HCT116 (cell line): Measurements from ENCODE around the gene RPLP2. TPM values are rescaled to one million over a fixed set of nuclear protein-coding genes. Genes with fewer than 3 reads are reported as not detected.

Experiments
- ATAC-seq: fragments of 200-7000 bp; cut with Tn5 transposase; 2 replicates; pipeline ENCODE4 v1.9.1; 2020; ENCODE audit warnings: mild to moderate bottlenecking, moderate library complexity
- BruUV-seq: library from RNA; stranded (reverse); fragments of 400-500 nt; replicated peaks from 2 replicates; lab custom pipeline; 2021; lab: Mats Ljungman, UMichigan
- CTCF ChIA-PET: fragments of 300-600 bp; sonication (Branson Sonifier 250); formaldehyde crosslinking; loops from one replicate; lab custom pipeline; 2021; ENCODE audit warnings: antibody characterized with exemption; lab: Charles Lee
- POLR2A ChIA-PET: fragments of 300-600, 350-600 bp; sonication (Branson Sonifier 250); formaldehyde crosslinking; loops from one replicate; lab custom pipeline; 2021; ENCODE audit warnings: antibody characterized with exemption; lab: Charles Lee
- RAD21 ChIA-PET, 2 experiments: fragments of 300-600 bp; sonication (Branson Sonifier 250); formaldehyde crosslinking; loops; one replicate each; lab custom pipeline; 2023; ENCODE audit warnings: low total read pairs in 2 of 2; ENCODE audit not compliant: uncharacterized antibody in 2 of 2, unreplicated experiment in 2 of 2, low non-redundant PET in 1 of 2; lab: Charles Lee
- DNase-seq: peaks from one replicate; pipeline ENCODE4 v3.0.0-alpha.2; 2010; ENCODE audit warnings: low read depth, low spot score
- H2AFZ ChIP-seq: fragments of 200-600 bp; shearing (Covaris generic), sonication (generic); 2 replicates; pipeline ENCODE4 v1.6.1; 2017; ENCODE audit warnings: low read depth, mixed run types, mixed read lengths, antibody characterized with exemption, low read length; ENCODE audit not compliant: poor library complexity, severe bottlenecking
- H3K27ac ChIP-seq: 2 replicates; pipeline ENCODE4 v1.5.1; 2012; ENCODE audit warnings: low read depth, low read length
- H3K27me3 ChIP-seq: fragments of 200-600 bp; sonication (generic); 2 replicates; pipeline ENCODE4 v1.6.1; 2016; ENCODE audit warnings: mixed run types, low read length, mixed read lengths; ENCODE audit not compliant: insufficient read depth
- H3K36me3 ChIP-seq, 2 experiments: fragments of 200-500 bp in 1 of 2; fragments of 200-600 bp in 1 of 2; sonication (Bioruptor generic) in 1 of 2; sonication (generic) in 1 of 2; 2 replicates each; pipeline versions ENCODE4 v1.5.1 to v1.6.1; 2014 to 2016; ENCODE audit warnings: low read length in 2 of 2, inconsistent platforms in 1 of 2, mixed read lengths in 1 of 2, mixed run types in 1 of 2; ENCODE audit not compliant: insufficient read depth in 2 of 2, control insufficient read depth in 1 of 2
- H3K4me1 ChIP-seq, 2 experiments: fragments of 200-600 bp in 1 of 2; sonication (generic) in 1 of 2; 2 replicates each; pipeline versions ENCODE4 v1.5.1 to v1.6.1; 2012 to 2017; ENCODE audit warnings: low read length in 2 of 2, inconsistent platforms in 1 of 2, mild to moderate bottlenecking in 1 of 2, mixed read lengths in 1 of 2, mixed run types in 1 of 2, moderate library complexity in 1 of 2; ENCODE audit not compliant: insufficient read depth in 2 of 2, control insufficient read depth in 1 of 2
- H3K4me2 ChIP-seq: fragments of 200-600 bp; sonication (generic); 2 replicates; pipeline ENCODE4 v1.6.1; 2017; ENCODE audit warnings: mixed run types, low read length, mixed read lengths
- H3K4me3 ChIP-seq, 2 experiments: fragments of 200-600 bp in 1 of 2; sonication (generic) in 1 of 2; replicated peaks in 1 of 2; 2 replicates each; pipeline ENCODE4 v1.5.1; 2011 to 2016; ENCODE audit warnings: low read length in 2 of 2, control low read depth in 1 of 2, low read depth in 1 of 2, mild to moderate bottlenecking in 1 of 2, mixed read lengths in 1 of 2, mixed run types in 1 of 2
- H3K79me2 ChIP-seq: fragments of 200-600 bp; sonication (generic); 2 replicates; pipeline ENCODE4 v1.6.1; 2017; ENCODE audit warnings: mild to moderate bottlenecking, mixed run types, low read length, moderate library complexity, mixed read lengths; ENCODE audit not compliant: insufficient read depth
- H3K9ac ChIP-seq: fragments of 200-600 bp; sonication (generic); 2 replicates; pipeline ENCODE4 v1.6.1; 2016; ENCODE audit warnings: low read length, mixed read lengths
- H3K9me2 ChIP-seq: fragments of 200-600 bp; sonication (generic), shearing (Covaris generic); 2 replicates; pipeline ENCODE4 v1.6.1; 2017; ENCODE audit warnings: mixed run types, mild to moderate bottlenecking, moderate library complexity; ENCODE audit not compliant: insufficient read depth
- H3K9me3 ChIP-seq, 2 experiments: fragments of 200-500 bp in 1 of 2; fragments of 200-600 bp in 1 of 2; sonication (Bioruptor generic) in 1 of 2; sonication (generic) in 1 of 2; 2 replicates each; pipeline ENCODE4 v1.6.1; 2014 to 2017; ENCODE audit warnings: low read length in 2 of 2, mixed read lengths in 2 of 2, inconsistent platforms in 1 of 2, low read depth in 1 of 2, mild to moderate bottlenecking in 1 of 2, mixed run types in 1 of 2, moderate library complexity in 1 of 2; ENCODE audit not compliant: control insufficient read depth in 1 of 2, insufficient read depth in 1 of 2
- H4K20me1 ChIP-seq: fragments of 200-600 bp; sonication (generic), shearing (Covaris generic); 2 replicates; pipeline ENCODE4 v1.6.1; 2017; ENCODE audit warnings: mixed run types, mild to moderate bottlenecking, moderate library complexity; ENCODE audit not compliant: insufficient read depth
- CBX3 ChIP-seq: IDR thresholded peaks from 2 replicates; pipeline ENCODE4 v1.6.1; 2012; ENCODE audit warnings: low read depth
- CEBPB ChIP-seq: IDR thresholded peaks from 2 replicates; pipeline ENCODE4 v1.6.1; 2012; ENCODE audit warnings: low read depth
- EZH2 ChIP-seq: fragments of 200-600 bp; sonication (generic); IDR thresholded peaks from 2 replicates; pipeline ENCODE4 v1.6.1; 2017; ENCODE audit warnings: antibody characterized with exemption, mixed run types
- EZH2phosphoT487 ChIP-seq: fragments of 200-600 bp; IDR thresholded peaks from 2 replicates; pipeline ENCODE4 v1.6.1; 2018; ENCODE audit warnings: antibody characterized with exemption, borderline replicate concordance
- FOSL1 ChIP-seq: IDR thresholded peaks from 2 replicates; pipeline ENCODE4 v1.6.1; 2012; ENCODE audit warnings: low read depth
- JUND ChIP-seq: IDR thresholded peaks from 2 replicates; pipeline ENCODE4 v1.6.1; 2012
- POLR2A ChIP-seq: IDR thresholded peaks from 2 replicates; pipeline ENCODE4 v1.7.0; 2011; ENCODE audit warnings: borderline replicate concordance; ENCODE audit not compliant: insufficient read depth, insufficient read length; ENCODE audit errors: extremely low read depth
- POLR2AphosphoS5 ChIP-seq: IDR thresholded peaks from 2 replicates; pipeline ENCODE4 v1.6.1; 2011; ENCODE audit warnings: mild to moderate bottlenecking, low read depth, low read length, moderate library complexity
- RAD21 ChIP-seq: IDR thresholded peaks from 2 replicates; pipeline ENCODE4 v1.6.1; 2012; ENCODE audit warnings: low read depth, mild to moderate bottlenecking
- SIN3A ChIP-seq: IDR thresholded peaks from 2 replicates; pipeline ENCODE4 v1.6.1; 2012; ENCODE audit warnings: low read depth
- SP1 ChIP-seq: IDR thresholded peaks from 2 replicates; pipeline ENCODE4 v1.6.1; 2012; ENCODE audit warnings: low read depth
- TCF7L2 ChIP-seq: IDR thresholded peaks from 2 replicates; pipeline ENCODE4 v1.7.0; 2011; ENCODE audit warnings: borderline replicate concordance, inconsistent platforms; ENCODE audit not compliant: insufficient read depth, insufficient read length; ENCODE audit errors: extremely low read depth
- YY1 ChIP-seq: IDR thresholded peaks from 2 replicates; pipeline ENCODE4 v1.6.1; 2011; ENCODE audit warnings: low read length, low read depth, moderate library complexity, mild to moderate bottlenecking; ENCODE audit not compliant: insufficient replicate concordance; ENCODE audit errors: extremely low read depth
- ZFX ChIP-seq: fragments of 450-650 bp; IDR thresholded peaks from 2 replicates; pipeline ENCODE4 v1.6.1; 2017
- ZNF274 ChIP-seq: fragments of 200-500 bp; sonication (Bioruptor generic); IDR thresholded peaks from 2 replicates; pipeline ENCODE4 v1.6.1; 2014; ENCODE audit warnings: mild to moderate bottlenecking, low read depth, low read length, inconsistent platforms
- intact Hi-C: fragments of 100-400 bp; cut with micrococcal nuclease; formaldehyde crosslinking; loops from 2 replicates; pipeline ENCODE4 v1.10.0; 2022
- total RNA-seq: library from RNA; stranded (reverse); gene quantifications from one replicate; pipeline ENCODE4 v1.2.1, GENCODE V29; 2021; ENCODE audit not compliant: unreplicated experiment
- TF ChIP-seq, protein P1 (sequence below), 3 experiments: fragments of 200-600 bp in 1 of 3; sonication (generic) in 1 of 3; IDR thresholded peaks in 2 of 3; conservative IDR thresholded peaks in 1 of 3; 2 replicates each; pipeline ENCODE4 v1.5.1; 2012 to 2017; ENCODE audit warnings: low read depth in 2 of 3, low read length in 2 of 3, antibody characterized with exemption in 1 of 3, borderline replicate concordance in 1 of 3, control low read depth in 1 of 3, mild to moderate bottlenecking in 1 of 3, mixed read lengths in 1 of 3, mixed run types in 1 of 3, moderate library complexity in 1 of 3; ENCODE audit not compliant: insufficient read depth in 1 of 3

RPLP2 gene
- total RNA-seq, 1 experiment from 2014 or later: 3,615 TPM

DNA sequence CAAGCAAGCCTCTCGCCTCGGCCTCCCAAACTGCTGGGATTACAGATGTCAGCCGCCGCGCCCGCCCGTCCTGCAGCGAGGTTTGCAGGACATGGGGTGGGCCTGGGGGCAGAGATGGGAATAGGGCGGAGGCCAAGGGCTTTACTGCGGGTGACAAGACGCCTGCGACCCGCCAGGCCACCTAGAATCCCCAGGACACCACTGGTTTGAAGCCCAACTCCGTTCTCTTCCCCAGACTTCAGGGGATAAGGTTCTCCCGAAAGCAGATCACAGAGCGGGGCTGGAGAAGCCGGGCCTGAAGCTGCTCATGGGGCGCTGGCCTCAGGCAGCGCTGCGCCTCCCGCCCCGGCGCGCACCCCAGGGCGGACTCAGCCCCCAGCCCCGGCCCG is 32.2 kb downstream of the RPLP2 start:
- TF ChIP-seq TCF7L2 (no peak), EZH2phosphoT487 (no peak), SP1 (no peak), ZFX (no peak), EZH2 (no peak)
- peak overlapping the region; percentile 92 for H3K4me2 ChIP-seq
- H3K9me2 ChIP-seq: no peaks in the 10 kb centered on the region
- H3K9me3 ChIP-seq: no peaks in the 10 kb centered on the region
- POLR2A ChIA-PET: interaction anchor here (1.2 to 1.3 kb wide), 2 partner anchors 11 to 22 kb away, joined by 3 to 6 read pairs; no protein-coding TSS in a partner anchor
- H3K36me3 ChIP-seq: peaks cover 3 to 35% of the 10 kb centered on the region in 2 experiments; a peak in 3 of 4 replicates
- RAD21 ChIA-PET: no interaction called here
- H4K20me1 ChIP-seq: peaks cover 17% of the 10 kb centered on the region; the same call in 1 of the 2 replicates
- H2AFZ ChIP-seq: no peak overlapping the region
- peak overlapping the region; percentile 66 to 98 for H3K4me3 ChIP-seq
- ATAC-seq (peak; percentile 0; the same call in 1 of the 2 replicates), DNase-seq (no peak)
- intact Hi-C loops: loop anchor here (5.0 kb wide), 1 partner anchor 35 kb away; the partner anchor contains the start of genes PIDD1 and RPLP2
- peak overlapping the region; percentile 97 for H3K27ac ChIP-seq
- peak overlapping the region; percentile 99 for H3K9ac ChIP-seq
- no peaks in the 10 kb centered on the region for H3K27me3 ChIP-seq
- peaks cover 42 to 76% of the 10 kb centered on the region in 2 experiments for H3K4me1 ChIP-seq
- no TSS peak for BruUV-seq
- H3K79me2 ChIP-seq: peaks cover 62% of the 10 kb centered on the region
- CTCF ChIA-PET: no interaction called here

DNA sequence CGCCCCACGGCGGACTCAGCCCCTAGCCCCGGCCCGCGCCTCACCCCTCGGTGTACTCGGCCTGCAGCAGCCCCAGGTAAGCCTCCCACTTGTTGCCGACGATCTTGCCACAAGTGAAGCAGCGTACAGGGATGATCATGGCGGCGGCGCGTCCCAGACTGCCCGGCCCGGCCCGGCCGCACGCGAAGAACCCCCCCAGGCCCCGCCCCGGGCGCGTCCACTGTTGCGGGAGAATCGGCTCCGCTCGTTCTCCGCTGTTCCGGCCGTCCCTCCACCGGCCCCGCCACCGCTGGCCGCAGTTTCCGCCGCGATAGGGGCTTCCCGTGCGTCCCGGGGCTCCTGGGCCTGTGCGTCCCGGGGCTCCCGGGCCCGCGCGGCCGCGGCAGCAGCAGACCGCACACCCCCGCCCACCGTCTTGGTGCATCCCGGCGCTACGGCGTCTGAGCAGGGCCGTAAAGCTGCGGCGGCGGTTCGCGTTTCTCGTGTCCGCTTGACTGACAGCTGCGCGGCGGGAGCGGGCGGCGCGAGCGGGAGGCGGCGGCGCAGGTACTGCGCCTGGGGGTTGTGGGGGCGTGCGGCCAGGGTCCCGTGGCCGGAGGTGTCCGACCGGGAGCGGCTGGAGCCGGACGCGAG is 32.7 kb downstream of the RPLP2 start, which contains the start of the genes POLR2L and TSPAN4:
Gene POLR2L, minus strand, starts transcription at position 160 of the 633 bp plus-strand sequence. Its CDS starts 21 bp downstream, at position 139.
Gene TSPAN4, plus strand, starts transcription at position 483 of the 633 bp plus-strand sequence. CDS start 7,453 bp downstream, outside the sequence.
- Histone ChIP-seq H3K4me1 (peaks cover 42 to 71% of the 10 kb centered on the region in 2 experiments), H3K27ac (peak within 1 kb of the TSS; percentile 97), H3K4me2 (peak within 1 kb of the TSS; percentile 92), H3K79me2 (peaks cover 60% of the 10 kb centered on the region), H3K9me3 (no peaks in the 10 kb centered on the region), H3K9ac (peak within 1 kb of the TSS; percentile 99), H4K20me1 (peaks cover 17% of the 10 kb centered on the region; the same call in 1 of the 2 replicates), H3K9me2 (no peaks in the 10 kb centered on the region), H3K36me3 (peaks cover 3 to 30% of the 10 kb centered on the region in 2 experiments; a peak in 3 of 4 replicates), H3K4me3 (peak within 1 kb of the TSS; percentile 66 to 98), H3K27me3 (no peaks in the 10 kb centered on the region), H2AFZ (no peak within 1 kb of the TSS)
- intact Hi-C loops: loop anchor here (5.0 kb wide), 1 partner anchor 35 kb away; the partner anchor contains the start of genes PIDD1 and RPLP2
- ATAC-seq (peak; percentile 33), DNase-seq (peak; percentile 74)
- RAD21 ChIA-PET: no interaction called here
- BruUV-seq: no TSS peak
- CTCF ChIA-PET: interaction anchor here (1.3 kb wide), 1 partner anchor 14 kb away, joined by 7 read pairs; no protein-coding TSS in a partner anchor
- POLR2A ChIA-PET: interaction anchor here (0.7 to 2.5 kb wide), 5 partner anchors 11 to 231 kb away, joined by 3 to 14 read pairs (median 3); partner anchors contain the start of gene PNPLA2
- TF ChIP-seq YY1 (peak; percentile 82), SIN3A (no peak), JUND (no peak), RAD21 (no peak), CEBPB (no peak), EZH2phosphoT487 (no peak), ZFX (peak; percentile 76; the same call in 1 of the 2 replicates), POLR2A (peak; percentile 96), FOSL1 (no peak), POLR2AphosphoS5 (peak; percentile 100), CBX3 (no peak), ZNF274 (no peak)
- TF ChIP-seq, protein P1, sequence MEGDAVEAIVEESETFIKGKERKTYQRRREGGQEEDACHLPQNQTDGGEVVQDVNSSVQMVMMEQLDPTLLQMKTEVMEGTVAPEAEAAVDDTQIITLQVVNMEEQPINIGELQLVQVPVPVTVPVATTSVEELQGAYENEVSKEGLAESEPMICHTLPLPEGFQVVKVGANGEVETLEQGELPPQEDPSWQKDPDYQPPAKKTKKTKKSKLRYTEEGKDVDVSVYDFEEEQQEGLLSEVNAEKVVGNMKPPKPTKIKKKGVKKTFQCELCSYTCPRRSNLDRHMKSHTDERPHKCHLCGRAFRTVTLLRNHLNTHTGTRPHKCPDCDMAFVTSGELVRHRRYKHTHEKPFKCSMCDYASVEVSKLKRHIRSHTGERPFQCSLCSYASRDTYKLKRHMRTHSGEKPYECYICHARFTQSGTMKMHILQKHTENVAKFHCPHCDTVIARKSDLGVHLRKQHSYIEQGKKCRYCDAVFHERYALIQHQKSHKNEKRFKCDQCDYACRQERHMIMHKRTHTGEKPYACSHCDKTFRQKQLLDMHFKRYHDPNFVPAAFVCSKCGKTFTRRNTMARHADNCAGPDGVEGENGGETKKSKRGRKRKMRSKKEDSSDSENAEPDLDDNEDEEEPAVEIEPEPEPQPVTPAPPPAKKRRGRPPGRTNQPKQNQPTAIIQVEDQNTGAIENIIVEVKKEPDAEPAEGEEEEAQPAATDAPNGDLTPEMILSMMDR (IDR thresholded peaks at IDR 0.05 in 2 of 3, conservative IDR thresholded peaks at IDR 0.05 in 1 of 3; ENCODE audit: borderline replicate concordance in 1 of 3, insufficient read depth in 1 of 3, low read depth in 2 of 3, low read length in 2 of 3): no peak
